ENCODE data around the gene CYP2C8.
"Not testable (repeated sequence)": the region's sequence is repeated elsewhere in the genome, so short reads cannot be mapped to it uniquely, and the experiment has no call there.

The CYP2C8 gene

GRCh38 chr10:95069286-95069685, at the start of gene CYP2C8:
CYP2C8 (minus strand) TSS chr10:95069497; CDS start chr10:95069402, 95 bp downstream.
- DNase-seq (ENCODE audit: low read depth), result no peak
- TF ChIP-seq CTCF (IDR thresholded peaks at IDR 0.05; ENCODE audit: control insufficient read depth, extremely low read depth, insufficient read depth), result no peak
- no peak within 1 kb of the TSS for H3K4me3 ChIP-seq (ENCODE audit: low read depth, low read length)

GRCh38 chr10:95116869-95117269, 47.6 kb upstream of the CYP2C8 start:
- no peak for DNase-seq (ENCODE audit: low read depth)
- H3K4me3 ChIP-seq (ENCODE audit: low read depth, low read length), result no peak overlapping the region
- no peak for TF ChIP-seq CTCF (IDR thresholded peaks at IDR 0.05; ENCODE audit: control insufficient read depth, extremely low read depth, insufficient read depth)

GRCh38 chr10:95110823-95111222, 41.5 kb upstream of the CYP2C8 start:
- H3K4me3 ChIP-seq (ENCODE audit: low read depth, low read length), result not testable (repeated sequence)

DNA sequence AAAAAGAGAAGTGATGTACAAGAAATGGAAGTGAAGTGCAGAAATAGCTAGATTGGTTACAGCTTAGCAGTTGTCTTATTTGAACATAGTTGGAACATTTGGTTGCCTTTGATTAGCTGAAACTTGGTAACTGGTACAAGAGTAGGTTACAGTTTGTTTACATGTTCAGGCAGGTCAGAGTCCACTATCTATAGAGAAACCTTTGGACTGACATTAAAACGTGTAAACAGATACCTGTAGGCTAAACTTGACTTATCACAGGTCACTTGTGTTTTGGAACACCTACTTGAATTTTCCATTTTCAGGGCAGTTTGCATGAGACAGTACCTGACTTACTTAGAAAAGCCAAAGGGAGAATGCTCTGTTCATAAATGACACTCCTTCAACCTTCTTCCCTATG, 28.5 kb upstream of the CYP2C8 start:
- no peak for TF ChIP-seq CTCF (IDR thresholded peaks at IDR 0.05; ENCODE audit: control insufficient read depth, extremely low read depth, insufficient read depth)
- H3K4me3 ChIP-seq (ENCODE audit: low read depth, low read length), result no peak overlapping the region
- DNase-seq (ENCODE audit: low read depth), result no peak

More at GRCh38 chr10:95110823-95111222, 41.5 kb upstream of the CYP2C8 start:
- not testable (repeated sequence) for DNase-seq (ENCODE audit: low read depth)

DNA sequence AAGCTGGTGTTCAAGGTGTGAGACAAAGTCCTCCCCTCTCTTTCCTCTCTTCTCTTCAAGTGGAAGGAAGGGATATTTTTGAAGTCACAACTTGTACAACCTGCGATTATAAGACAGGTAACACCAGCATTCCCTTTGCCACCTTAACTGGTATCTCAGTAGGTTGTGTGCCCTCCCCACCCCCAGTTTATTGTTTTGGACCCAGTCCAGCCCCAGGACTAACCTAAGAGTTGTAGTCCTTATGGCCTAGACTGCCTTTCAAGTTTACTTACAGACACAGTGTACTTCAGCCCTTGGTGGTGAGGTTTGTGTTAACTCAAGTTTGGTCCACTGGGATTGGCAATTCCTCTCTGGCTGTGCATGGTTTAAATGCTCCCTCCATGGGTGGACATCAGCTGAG, 26.8 kb upstream of the CYP2C8 start:
- TF ChIP-seq CTCF (IDR thresholded peaks at IDR 0.05; ENCODE audit: control insufficient read depth, extremely low read depth, insufficient read depth), result no peak
- DNase-seq (ENCODE audit: low read depth), result no peak
- H3K4me3 ChIP-seq (ENCODE audit: low read depth, low read length), result no peak overlapping the region

DNA sequence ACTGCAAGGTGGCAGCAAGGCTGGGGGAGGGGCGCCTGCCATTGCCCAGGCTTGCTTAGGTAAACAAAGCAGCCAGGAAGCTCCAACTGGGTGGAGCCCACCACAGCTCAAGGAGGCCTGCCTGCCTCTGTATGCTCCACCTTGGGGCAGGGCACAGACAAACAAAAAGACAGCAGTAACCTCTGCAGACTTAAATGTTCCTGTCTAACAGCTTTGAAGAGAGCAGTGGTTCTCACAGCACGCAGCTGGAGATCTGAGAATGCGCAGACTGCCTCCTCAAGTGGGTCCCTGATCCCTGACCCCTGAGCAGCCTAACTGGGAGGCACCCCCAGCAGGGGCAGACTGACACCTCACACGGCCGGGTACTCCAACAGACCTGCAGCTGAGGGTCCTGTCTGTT, 10.3 kb upstream of the CYP2C8 start:
- not testable (repeated sequence) for DNase-seq (ENCODE audit: low read depth); H3K4me3 ChIP-seq (ENCODE audit: low read depth, low read length)

- no peak for TF ChIP-seq CTCF (IDR thresholded peaks at IDR 0.05; ENCODE audit: control insufficient read depth, extremely low read depth, insufficient read depth)
- no peak overlapping the region for H3K4me3 ChIP-seq (ENCODE audit: low read depth, low read length)
These were observed 8.3 kb upstream of the CYP2C8 start for GRCh38 chr10:95077556-95077955.

DNA sequence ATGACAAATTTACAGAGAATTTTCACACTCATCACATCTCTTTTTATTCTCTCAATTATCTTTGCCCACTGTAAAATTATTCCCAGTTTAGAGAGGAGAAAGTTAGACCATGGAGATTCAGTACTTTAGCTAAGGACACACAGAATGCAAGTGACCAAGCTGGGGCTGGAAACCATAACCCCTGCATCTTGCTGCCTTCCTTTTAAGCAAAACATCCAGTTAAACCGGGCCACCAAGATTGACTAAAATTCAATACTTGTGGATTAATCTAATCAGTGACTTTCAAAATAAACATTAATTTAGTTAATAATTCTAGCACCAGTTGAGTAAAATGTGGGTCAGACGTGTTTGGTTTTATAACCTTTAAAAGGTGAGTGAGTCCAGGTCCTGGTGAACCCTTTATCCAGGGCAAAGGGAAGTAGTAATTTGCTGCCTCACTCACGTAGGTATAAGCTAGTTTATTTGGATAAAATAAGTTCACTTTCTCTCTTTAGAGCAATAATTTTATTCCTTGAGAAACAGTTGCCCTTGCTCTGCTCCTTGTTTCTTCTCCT, 1.9 kb upstream of the CYP2C8 start:
- DNase-seq (ENCODE audit: low read depth), result no peak
- no peak overlapping the region for H3K4me3 ChIP-seq (ENCODE audit: low read depth, low read length)
- no peak for TF ChIP-seq CTCF (IDR thresholded peaks at IDR 0.05; ENCODE audit: control insufficient read depth, extremely low read depth, insufficient read depth)

More at GRCh38 chr10:95077556-95077955, 8.3 kb upstream of the CYP2C8 start:
- DNase-seq (ENCODE audit: low read depth), result no peak

DNA sequence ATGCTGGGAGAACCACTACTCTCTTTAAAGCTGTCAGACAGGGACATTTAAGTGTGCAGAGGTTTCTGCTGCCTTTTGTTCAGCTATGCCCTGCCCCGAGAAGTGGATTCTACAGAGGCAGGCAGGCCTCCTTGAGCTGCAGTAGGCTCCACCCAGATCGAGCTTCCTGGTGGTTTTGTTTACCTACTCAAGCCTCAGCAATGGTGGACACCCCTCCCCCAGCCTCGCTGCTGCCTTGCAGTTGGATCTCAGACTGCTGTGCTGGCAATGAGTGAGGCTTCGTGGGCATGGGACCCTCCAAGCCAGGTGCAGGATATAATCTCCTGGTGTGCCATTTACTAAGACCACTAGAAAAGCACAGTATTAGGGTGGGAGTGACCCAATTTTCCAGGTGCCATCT, 5.2 kb downstream of the CYP2C8 start:
- not testable (repeated sequence) for H3K4me3 ChIP-seq (ENCODE audit: low read depth, low read length); DNase-seq (ENCODE audit: low read depth)

All from LNCaP clone FGC (cell line).